ENCODE data around the gene MAP2K6. TPM values are rescaled to one million over a fixed set of nuclear protein-coding genes. Genes with fewer than 3 reads are reported as not detected.

The MAP2K6 gene
- polyA plus RNA-seq, 1 of the 3 experiments (the other 2 are of a cell fraction) = 6.7 TPM

- Histone ChIP-seq H3F3A (replicated peaks; ENCODE audit: insufficient read depth) (no peaks in the 10 kb centered on the region), H3K4me1 (ENCODE audit: control insufficient read depth in 1 of 2, insufficient read depth in 2 of 2, low read depth in 1 of 2, low read length in 1 of 2) (peaks cover 18 to 21% of the 10 kb centered on the region in 2 experiments; a peak in 3 of 4 replicates), H3K9ac (no peak overlapping the region), H3K27ac (ENCODE audit: low read depth in 2 of 2, low read length in 1 of 2) (peak overlapping the region in 1 of 2 experiments; percentile 88; a peak in 2 of 4 replicates), H3K36me3 (replicated peaks in 1 of 2; ENCODE audit: control insufficient read depth in 1 of 2, insufficient read depth in 2 of 2, low read length in 1 of 2) (no peaks in the 10 kb centered on the region), H2AFZ (ENCODE audit: low read depth) (no peak overlapping the region), H3K4me3 (ENCODE audit: low read depth in 2 of 2, low read length in 1 of 2) (no peak overlapping the region), H3K9me3 (no peaks in the 10 kb centered on the region), H3K9me2 (no peaks in the 10 kb centered on the region), H3K79me2 (ENCODE audit: insufficient read depth) (no peaks in the 10 kb centered on the region), H3K27me3 (ENCODE audit: insufficient read depth) (no peaks in the 10 kb centered on the region), H3K4me2 (no peak overlapping the region), H4K20me1 (ENCODE audit: insufficient read depth) (no peaks in the 10 kb centered on the region)
- 97% methylated on average over 3 of the region's 3 CpGs for WGBS (ENCODE audit: low lambda C conversion rate)
- CTCF ChIA-PET = interaction anchor here (0.9 to 1.6 kb wide), 3 partner anchors 11 to 25 kb away, joined by 3 to 5 read pairs (median 5); no protein-coding TSS in a partner anchor
- TF ChIP-seq USF1 (IDR thresholded peaks at IDR 0.05; ENCODE audit: borderline replicate concordance, low read depth) (no peak), MEF2A (IDR thresholded peaks at IDR 0.05; ENCODE audit: borderline replicate concordance, low read depth) (no peak), YY1 (IDR thresholded peaks at IDR 0.05; ENCODE audit: low read depth) (no peak), RCOR1 (IDR thresholded peaks at IDR 0.05; ENCODE audit: low read length) (no peak), POLR2AphosphoS5 (IDR thresholded peaks at IDR 0.05; ENCODE audit: low read depth, low read length) (no peak), NFIC (IDR thresholded peaks at IDR 0.05; ENCODE audit: borderline replicate concordance) (no peak), TAF1 (IDR thresholded peaks at IDR 0.05; ENCODE audit: borderline replicate concordance, low read depth, low read length) (no peak), ELF1 (IDR thresholded peaks at IDR 0.05) (no peak), JUND (IDR thresholded peaks at IDR 0.05) (no peak), TCF12 (IDR thresholded peaks at IDR 0.05) (no peak), CTCF (IDR thresholded peaks at IDR 0.05) (no peak), CHD2 (IDR thresholded peaks at IDR 0.05; ENCODE audit: low read length, partially characterized antibody) (no peak), PBX3 (IDR thresholded peaks at IDR 0.05) (no peak), EZH2phosphoT487 (IDR thresholded peaks at IDR 0.05; ENCODE audit: borderline replicate concordance, low read depth) (no peak), TEAD4 (IDR thresholded peaks at IDR 0.05; ENCODE audit: borderline replicate concordance, insufficient read depth) (no peak)
- TF ChIP-seq, protein P1, sequence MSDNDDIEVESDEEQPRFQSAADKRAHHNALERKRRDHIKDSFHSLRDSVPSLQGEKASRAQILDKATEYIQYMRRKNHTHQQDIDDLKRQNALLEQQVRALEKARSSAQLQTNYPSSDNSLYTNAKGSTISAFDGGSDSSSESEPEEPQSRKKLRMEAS (IDR thresholded peaks at IDR 0.05; ENCODE audit: low read depth) = no peak
- TF ChIP-seq, protein P2, sequence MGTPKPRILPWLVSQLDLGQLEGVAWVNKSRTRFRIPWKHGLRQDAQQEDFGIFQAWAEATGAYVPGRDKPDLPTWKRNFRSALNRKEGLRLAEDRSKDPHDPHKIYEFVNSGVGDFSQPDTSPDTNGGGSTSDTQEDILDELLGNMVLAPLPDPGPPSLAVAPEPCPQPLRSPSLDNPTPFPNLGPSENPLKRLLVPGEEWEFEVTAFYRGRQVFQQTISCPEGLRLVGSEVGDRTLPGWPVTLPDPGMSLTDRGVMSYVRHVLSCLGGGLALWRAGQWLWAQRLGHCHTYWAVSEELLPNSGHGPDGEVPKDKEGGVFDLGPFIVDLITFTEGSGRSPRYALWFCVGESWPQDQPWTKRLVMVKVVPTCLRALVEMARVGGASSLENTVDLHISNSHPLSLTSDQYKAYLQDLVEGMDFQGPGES (IDR thresholded peaks at IDR 0.05; ENCODE audit: low read depth, low read length) = no peak
- DNase-seq = no peak
- POLR2A ChIA-PET = no interaction called here
Observed at GRCh38 chr17:69431835-69432234, 17.3 kb downstream of the MAP2K6 start.
